Activated T-helper 1 cell treated with Interleukin-2 at 50 U/mL for 16 hours (primary cell): ENCODE measurements around the gene DEGS1.
A peak's percentile ranks its signal among the peaks of the same experiment; 100 is the strongest.

Source experiments
- DNase-seq: peaks from one replicate; pipeline ENCODE4 v3.0.0-alpha.2; 2020; ENCODE audit warnings: low read depth

DEGS1 gene

DNA sequence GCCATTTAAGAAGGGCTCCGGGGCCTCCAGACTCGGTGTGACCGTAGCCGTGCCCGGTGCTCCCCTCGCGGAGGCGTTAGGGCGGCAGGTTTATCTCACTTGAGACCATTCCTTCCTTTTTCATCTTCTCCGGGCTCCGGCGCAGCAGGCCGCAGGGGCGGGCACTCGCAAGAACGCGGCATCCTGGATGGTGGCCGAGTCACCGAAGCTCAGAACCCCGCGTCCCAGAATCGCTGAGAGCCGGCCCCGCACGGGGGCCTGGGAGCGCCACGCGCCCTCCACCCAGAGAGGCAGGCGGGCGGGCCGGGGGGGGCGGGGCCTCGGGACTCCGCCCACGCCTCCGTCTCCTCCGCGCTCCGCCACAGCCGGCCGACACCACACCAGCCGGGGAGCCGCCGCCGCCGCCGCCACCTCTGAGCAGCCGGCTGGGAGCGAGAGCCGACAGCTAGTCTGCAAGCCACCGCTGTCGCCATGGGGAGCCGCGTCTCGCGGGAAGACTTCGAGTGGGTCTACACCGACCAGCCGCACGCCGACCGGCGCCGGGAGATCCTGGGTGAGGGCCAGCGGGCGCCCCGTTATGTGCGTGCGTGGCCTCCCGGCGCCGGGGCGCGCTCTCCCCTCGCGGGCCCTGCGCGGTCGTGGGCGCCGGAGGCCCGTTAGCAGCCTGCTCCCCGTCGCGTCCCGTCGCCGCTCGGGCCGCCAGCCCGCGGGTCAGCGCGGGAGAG lies at the start of gene DEGS1:
Gene DEGS1 (plus strand): TSS at position 375 of the 725 bp plus-strand sequence. CDS start 97 bp downstream, at position 472.
- peak; percentile 79 for DNase-seq

DNA sequence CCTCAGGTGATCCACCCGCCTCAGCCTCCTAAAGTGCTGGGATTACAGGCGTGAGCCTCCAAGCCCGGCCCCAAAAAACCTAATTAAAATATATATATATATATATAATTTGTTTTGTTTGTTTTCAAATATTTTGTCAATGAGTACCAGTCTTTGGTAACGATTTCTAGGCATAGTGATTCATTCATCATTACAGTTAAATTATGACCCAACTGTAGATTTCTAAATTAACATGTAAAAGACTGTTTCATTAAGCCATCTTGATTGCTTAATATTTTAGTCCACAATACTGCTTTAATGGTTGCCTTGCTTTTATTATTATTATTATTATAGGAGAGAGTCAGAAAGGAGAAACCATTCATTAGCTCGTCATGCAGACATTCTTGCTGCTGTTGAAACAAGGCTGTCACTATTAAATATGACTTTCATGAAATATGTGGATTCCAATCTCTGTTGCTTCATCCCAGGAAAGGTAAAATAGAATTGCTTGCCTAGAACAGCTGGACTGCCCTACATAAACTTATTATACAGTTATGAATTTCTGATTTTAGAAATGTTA lies 49.2 kb upstream of the DEGS1 start:
- no peak for DNase-seq

DNA sequence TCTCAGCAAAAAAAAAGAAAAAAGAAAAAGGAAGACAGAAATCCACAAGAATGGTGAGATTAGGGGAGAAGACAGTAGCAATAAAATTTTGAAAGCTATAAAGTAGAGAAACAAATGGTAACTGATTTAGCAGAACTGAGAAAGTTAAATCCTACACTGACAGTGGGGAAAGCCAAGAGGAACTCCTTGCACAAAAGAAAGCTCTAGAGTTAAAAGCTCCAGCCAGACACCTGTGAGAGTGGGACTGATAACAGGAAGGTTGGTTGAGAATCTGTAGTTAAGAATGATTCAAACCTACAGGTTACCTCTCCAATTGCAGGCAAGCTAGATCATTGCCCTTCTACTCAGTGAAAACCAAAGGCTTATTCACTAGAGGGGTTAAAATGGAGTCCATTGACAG lies 45.5 kb upstream of the DEGS1 start:
- no peak for DNase-seq

DNA sequence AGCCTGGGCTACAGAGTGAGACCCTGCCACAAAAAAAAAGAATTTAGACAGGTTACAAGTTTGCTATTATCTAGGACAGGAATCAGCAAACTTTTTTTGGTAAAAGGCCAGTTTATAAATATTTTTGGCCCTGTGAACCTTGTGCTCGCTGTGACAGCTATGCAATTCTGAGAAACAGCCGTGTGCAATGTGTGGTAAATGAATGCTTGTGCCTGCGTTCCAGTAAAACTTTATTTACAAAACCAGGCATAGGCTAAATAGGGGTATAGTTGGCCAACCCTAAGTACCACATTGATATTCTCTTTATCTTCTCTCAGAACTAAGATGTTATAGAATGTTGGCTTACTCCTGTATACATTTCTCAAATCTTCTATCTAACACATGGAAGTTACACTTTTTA lies 44.8 kb upstream of the DEGS1 start:
- DNase-seq: no peak

DNA sequence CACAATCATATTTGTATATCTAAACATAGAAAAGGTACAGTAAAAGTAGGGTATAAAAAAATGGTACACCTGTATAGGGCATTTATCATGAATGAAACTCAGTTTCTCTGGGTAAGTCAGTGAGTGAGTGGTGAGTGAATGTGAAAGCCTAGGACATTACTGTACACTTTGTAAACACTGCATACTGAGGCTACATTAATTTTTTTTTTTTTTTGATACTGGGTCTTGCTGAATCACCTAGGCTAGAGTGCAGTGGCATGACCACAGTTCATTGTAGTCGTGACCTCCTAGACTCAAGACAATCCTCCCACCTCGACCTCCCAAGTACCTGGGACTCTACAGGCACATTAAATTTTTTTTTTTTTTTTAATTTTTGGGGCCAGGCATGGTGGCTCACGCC lies 41.3 kb upstream of the DEGS1 start:
- DNase-seq: no peak

DNA sequence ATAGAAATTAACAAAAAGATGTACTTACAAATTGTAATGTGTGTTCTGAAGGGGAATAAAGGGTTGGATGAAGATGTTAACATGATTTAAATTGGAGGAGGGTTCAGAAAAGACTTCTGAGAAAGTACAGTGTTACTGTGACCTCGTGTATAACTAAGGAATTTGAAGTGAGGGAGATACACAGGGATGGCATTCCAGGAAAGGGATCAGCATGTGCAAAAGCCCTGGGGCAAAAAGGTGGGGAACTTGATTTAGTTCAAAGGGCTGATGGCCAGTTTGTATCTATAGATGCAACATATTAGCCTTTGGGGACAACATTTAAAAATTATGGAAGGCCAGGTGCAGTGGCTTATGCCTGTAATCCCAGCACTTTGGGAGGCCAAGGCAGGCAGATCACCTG lies 33.3 kb upstream of the DEGS1 start:
- DNase-seq: no peak

DNA sequence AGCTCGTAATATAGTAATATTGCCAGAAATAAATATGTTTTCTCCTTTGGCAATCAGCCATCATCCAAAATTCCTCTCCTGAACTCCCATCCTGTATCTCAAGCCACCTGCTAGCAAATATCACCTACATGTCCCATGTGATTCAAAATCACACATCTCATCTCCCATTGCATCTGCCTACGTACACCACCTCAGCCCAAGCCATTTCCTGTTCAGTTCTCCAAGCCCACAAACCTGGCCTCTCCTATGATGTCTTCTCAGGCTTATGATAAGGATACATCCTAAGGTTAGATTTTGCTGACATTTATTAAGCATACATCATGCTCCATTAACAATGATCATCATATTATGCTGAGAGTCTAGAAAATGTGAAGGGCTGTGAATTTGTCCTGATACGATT lies 31.9 kb upstream of the DEGS1 start:
- DNase-seq: no peak

DNA sequence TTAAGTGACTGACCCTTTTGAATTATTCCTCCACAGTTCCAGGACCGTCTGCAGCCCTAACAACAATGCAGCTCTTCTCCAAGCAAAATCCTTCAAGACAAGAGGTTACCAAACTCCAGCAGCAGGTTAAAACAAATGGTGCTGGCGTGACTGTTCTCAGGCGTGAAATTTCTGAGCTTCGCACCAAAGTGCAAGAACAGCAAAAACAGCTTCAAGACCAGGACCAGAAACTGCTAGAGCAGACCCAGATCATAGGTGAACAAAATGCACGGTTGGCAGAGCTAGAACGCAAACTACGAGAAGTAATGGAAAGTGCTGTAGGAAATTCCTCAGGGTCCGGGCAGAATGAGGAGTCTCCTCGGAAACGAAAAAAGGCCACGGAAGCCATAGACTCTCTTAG lies 25.7 kb upstream of the DEGS1 start:
- DNase-seq: no peak

DNA sequence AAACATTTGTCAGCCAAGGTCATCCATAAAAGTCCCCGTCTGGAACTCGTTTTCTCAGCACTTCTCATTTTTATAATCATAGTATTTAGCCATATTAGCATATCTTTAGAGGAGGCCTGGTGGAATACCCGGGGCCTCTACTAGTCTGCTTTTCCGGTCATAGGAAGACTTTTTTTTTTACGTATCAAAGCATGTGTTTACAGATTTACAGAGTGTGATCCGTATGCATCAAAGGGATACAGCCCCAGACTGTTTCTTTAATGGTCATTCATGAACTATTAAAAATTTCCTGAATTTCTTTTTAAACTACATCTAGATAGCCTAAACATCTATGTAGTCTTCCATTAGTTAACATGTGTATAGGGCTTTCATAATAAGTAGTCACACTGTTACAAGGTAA lies 23.5 kb upstream of the DEGS1 start:
- no peak for DNase-seq

DNA sequence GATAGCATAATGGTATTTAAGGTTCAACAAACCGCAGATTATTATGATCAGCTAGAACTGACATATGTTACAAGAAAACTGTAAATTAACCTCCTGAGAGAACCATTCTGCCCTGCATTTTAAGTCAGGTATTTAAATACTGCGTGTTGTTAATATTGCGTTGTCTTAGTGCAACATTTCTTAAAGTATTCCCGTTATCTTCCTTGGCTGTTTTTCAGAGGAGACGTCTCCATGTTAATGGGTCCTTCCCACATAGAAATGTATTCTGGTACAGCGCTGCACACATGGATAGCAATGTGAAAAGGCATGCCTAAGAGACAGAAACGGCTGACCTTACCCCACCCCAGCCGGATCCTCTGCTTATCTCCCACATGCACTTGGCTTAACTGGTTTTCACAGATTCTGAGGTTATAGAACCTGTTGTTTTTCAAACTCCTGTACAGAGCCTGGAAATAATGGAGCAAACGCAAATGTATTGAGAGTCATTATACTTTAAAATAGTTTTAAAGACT lies 22.8 kb upstream of the DEGS1 start:
- DNase-seq: no peak

DNA sequence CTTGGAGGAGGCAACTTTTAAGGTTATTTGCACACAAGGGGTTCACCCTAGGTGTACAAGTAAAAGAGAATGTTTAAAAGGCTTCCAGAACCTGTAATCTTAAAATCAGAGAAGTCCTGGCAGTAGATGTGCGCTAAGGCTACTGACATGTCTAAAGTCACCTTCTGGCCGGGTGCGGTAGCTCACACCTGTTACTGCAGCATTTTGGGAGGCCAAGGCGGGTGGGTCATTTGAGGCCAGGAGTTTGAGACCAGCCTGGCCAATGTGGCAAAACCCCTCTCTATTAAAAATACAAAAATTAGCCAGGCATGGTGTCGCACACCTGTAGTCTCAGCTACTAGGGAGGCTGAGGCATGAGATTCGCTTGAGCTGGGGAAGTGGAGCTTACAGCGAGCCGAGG lies 20.3 kb upstream of the DEGS1 start:
- DNase-seq: no peak

DNA sequence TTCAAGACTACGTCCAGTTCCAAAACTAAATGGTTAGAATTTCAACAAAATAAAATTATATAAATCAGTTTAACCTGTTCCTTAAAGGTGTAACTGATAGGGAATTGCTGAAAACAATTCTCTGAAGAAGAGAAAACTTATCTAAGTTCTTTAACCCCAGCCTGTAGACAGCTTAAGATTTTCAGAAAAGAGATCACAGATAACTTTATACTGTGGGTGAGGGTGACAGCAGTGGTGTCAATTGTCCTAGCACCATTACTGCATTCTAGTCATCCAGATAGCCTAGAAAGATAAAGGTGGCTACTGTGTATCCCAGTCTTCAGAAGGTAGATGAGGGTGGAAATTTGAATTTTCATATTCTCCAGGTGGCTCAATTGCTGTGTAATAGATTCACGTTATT lies 19.7 kb upstream of the DEGS1 start:
- DNase-seq: no peak

DNA sequence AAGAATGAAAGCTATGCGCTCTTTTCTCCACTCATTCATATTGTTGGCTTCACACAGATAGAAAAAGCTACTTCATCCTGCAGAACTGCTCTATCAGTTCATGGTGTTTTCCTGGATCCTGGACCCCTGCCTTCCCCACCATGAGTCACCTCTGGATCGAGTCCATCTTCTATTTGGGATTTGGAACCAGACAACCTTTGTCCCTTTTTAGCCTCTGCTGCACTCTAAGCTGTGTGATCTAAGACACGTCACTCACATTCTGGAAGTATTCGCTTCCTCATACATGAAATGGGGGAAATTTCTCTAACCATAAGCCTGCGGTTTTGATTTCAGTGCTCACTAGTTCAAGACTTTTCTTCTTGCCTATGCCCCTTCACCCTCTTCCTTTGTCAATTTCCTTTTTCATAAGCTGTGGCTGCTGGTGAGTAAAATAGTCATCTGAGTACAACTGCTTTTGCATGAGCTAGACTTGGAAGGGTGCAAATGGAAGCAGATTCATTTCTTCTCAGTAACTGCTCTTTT lies 14.1 kb upstream of the DEGS1 start:
- no peak for DNase-seq

DNA sequence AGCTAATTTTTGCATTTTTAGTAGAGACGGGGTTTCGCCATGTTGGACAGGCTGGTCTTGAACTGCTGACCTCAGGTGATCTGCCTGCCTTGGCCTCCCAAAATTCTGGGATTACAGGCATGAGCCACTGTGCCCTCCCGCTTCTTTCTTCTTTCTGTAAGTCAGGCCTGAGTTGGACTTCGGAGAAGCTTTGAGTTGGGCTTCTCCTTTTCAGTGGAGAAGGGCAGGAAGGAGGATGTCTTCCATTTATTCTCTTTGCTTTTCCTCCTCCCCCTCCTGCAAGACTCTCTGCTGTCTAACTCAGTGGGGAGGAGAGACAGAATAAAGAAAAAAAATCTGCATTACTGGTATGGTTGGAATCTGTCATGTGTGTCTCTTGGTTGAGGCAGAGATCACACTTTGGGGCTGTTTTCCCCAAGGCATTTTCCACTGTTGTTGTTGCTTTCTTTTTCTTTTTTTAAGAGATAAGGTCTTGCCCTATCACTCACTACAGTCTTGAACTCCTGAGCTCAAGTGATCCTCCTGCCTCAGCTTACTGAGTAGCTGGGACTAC lies 13.2 kb upstream of the DEGS1 start:
- no peak for DNase-seq

DNA sequence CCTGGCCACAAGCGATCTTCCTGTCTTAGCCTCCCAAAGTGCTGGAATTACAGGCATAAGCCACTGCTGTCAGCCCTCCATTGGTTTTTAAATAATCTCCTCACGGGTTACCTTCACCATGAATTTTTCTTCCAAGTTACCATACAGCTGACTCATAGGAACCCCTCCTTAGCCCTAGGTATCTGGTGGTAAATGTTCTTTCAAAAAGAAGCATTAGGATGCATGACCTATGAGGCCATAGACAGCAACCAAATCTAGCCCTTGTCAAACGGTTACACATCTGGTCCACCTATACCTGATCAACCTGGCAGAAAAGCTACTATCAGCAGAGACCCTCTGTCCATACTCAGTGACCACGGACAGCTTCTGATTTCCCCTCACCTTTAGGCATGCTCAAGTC lies 12.7 kb upstream of the DEGS1 start:
- no peak for DNase-seq

DNA sequence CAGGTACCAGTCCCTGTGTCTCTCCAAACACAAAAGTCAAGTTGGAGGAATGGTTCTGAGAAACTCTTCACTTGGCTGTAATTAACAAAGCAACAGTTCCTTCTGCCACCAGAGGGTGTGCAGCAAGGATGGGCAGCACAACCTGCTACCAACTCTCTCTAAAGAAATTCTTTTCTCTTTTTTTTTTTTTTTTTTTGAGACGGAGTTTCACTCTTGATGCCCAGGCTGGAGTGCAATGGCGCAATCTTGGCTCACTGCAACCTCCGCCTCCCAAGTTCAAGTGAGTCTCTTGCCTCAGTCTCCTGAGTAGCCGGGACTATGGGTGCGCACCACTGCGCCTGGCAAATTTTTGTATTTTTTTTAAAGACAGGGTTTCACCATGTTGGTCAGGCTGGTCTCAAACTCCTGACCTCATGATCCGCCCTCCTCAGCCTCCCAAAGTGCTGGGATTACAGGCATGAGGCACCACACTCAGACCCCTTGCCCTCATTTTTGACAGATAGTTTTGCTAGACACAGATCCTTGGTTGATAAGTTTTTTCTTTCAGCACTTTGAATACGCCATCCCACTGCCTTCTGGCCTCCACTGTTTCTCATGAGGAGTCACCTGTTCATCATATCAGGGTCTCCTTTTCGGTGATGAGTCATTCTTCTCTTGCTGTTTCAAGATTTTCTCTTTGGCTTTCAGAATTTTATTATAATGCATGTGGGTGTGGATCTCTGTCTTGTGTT lies 12.1 kb upstream of the DEGS1 start:
- DNase-seq: no peak

DNA sequence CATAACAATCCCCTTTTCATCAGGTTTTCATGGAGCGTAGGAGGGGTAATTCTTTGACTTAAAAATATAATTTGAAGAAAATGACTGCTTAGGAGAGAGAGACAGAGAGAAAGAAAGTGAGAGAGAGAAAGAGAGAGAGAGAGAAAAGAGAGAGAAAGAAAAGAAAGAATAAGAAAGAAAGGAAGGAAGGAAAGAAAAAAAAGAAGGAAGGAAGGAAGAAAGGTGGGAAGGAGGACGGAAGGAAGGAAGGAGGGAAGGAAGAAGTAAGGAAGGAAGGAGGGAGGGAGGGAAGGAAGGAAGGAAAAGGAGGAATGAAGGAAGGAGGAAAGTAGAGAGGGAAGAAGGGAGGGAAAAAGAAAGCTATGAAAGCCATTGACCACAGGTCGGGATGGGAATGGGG lies 10.8 kb upstream of the DEGS1 start:
- DNase-seq: no peak

DNA sequence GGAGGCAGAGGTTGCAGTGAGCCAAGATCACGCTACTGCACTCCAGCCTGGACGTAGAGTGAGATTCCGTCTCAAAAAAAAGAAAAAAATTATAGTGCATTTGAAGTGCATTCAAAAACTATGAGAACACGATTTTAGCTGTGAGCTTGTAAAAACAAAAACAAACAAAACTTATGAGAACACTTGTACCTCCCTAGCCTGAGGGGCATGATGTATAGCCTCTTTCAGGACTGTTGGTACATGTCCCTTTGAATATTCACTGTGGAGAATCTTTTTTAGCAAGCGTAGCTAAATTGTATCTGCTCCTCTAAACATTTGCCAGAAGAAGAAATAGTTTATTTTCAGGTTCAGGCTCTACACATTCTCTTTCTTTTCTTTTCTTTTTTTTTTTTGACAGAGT lies 9.5 kb upstream of the DEGS1 start:
- DNase-seq: no peak

DNA sequence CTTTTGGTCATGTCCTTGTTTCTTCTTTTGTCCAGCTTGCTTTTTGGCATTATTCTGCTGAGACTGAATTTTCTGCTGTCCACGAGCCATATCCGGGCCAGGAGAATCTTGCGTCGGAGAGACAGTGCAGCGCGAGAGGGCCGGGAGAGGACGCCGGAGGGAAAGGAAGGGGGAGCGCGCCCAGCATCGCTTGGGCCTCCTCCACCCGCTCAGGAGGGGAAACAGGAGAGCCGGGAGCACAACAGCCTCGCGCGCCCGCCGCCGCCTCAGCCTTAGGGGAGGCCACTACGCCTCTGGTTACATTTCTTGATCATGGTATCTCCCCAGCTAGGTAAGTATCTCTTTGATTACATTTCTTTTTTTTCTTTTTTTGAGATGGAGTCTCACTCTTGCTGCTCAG lies 7.4 kb upstream of the DEGS1 start:
- no peak for DNase-seq

DNA sequence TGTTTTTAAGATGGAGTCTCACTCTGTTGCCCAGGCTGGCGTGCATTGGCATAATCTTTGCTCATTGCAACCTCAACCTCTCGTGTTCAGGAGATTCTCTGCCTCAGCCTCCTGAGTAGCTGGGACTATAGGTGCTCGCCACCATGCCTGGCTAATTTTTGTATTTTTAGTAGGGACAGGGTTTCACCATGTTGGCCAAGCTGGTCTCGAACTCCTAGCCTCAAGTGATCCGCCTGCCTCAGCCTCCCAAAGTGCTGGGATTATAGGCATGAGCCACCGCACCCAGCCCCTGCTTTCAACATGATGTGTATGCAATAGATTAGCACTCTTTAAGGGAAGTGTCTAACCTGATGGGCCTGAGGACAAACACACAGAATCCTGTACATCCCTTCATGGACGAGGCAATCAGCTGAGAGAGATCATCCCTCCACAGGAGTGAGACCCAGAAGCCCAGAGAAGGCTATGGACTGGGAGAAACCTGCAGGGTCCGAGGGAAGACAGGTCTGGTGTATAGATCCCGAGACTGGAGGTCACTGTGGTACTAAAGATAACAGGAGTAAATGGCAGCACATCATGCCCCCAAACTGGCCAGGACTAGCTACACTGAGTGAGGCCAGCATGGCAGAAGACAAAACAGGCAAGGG lies 5.6 kb upstream of the DEGS1 start:
- DNase-seq: no peak

DNA sequence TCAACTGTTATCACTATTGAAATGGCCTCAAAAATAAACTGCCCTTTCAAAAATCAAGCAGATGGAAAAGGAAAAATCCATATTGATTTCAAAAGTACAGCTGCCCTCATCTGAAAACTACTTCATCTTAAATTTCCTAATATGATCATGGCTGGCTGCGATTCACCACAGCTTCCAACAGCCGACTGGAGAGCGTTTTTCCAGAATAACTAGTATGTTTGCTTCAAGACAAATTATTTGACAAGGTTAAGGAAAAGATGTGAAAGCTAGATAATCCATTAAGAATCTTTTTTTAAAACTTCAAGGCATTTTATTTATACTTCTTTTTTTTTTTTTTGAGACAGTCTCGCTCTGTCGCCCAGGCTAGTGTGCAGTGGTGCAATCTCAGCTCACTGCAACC lies 4.1 kb upstream of the DEGS1 start:
- DNase-seq: no peak

DNA sequence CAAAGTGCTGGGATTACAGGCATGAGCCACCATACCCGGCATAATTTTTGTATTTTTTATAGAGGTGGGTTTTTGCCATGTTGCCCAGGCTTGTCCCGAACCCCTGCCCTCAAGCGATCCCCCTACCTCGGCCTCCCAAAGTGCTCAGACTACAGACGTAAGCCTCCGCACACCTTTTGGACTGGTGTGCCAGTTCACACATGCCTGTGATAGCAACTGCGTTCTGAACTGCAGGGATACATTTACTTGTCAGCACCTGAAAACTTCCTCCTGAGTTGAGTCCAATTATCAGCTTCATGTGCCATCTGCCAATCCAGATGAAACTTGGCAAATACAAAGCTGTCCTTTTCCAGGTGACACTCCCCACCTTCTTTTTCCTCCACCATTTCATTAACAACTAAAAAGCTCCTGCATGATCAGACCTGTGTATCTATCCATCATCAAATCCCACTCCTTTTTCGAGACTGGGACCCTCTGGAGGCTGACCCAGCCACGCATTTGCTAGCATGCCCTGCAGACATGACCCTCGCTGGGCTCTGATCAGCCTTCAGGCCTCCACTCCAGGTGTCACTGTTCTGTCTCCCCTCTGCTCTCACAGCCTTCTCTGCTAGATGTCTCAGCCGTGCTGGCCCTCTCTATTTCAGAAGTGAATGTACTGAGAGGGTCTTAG lies 2.1 kb upstream of the DEGS1 start:
- DNase-seq: no peak
